ENCODE results near the gene CNGB1.
"Not testable (repeated sequence)": the region's sequence is repeated elsewhere in the genome, so short reads cannot be mapped to it uniquely, and the experiment has no call there.

CNGB1 gene

DNA sequence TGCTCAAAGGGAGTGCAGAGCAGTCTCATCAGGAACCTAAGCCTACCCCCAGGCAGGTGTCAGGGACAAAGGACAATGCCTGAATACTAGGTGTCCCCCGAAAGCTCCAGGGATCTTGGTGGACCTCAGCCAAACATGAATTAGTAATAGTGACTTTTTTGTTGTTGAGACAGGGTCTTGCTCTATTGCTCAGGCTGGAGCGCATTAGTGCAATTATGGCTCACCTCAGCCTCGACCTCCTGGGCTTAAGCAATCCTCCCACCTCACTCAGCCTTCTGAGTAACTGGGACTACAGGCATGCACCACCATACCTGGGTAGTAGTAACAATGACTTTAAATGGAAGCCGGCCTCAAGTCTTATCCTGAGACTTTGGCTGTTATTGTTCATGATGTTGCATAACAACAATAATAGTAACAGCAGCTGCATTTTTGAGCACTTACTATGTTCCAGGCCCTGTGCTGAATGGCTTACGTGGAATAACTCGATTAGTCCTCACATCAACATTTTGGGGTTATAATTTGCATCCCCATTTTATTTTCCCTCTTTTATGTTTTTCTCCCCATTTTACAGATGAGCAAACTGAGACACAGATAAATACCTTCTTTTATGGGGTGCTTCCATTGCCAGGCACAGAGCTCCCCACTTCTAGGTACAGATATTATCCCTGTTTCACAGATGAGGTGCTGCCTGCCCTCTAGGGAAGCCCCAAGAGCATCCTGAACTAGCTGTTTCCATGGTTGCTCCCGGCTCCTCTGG lies 19.5 kb downstream of the CNGB1 start:
- DNase-seq: no peak

DNA sequence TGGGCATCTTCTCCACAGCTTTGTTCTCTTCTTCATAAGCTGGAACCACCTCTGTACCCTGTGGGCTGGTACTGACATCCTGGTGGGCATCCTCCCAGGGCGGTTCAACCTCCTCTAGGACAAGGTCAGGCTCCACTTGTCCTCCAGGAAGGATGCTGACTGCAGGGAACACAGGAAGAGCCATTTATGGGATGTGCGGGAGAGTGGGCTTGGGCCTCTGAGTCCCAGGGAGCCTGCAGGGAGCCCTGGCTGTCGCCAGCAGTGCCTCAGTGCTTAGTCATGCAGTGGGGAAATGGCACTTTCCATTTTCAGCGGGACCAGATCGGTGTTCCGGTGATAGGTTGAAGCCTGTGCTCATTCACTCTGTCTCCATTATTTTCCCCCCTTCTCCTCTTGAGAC lies 20.5 kb downstream of the CNGB1 start:
- DNase-seq: no peak

DNA sequence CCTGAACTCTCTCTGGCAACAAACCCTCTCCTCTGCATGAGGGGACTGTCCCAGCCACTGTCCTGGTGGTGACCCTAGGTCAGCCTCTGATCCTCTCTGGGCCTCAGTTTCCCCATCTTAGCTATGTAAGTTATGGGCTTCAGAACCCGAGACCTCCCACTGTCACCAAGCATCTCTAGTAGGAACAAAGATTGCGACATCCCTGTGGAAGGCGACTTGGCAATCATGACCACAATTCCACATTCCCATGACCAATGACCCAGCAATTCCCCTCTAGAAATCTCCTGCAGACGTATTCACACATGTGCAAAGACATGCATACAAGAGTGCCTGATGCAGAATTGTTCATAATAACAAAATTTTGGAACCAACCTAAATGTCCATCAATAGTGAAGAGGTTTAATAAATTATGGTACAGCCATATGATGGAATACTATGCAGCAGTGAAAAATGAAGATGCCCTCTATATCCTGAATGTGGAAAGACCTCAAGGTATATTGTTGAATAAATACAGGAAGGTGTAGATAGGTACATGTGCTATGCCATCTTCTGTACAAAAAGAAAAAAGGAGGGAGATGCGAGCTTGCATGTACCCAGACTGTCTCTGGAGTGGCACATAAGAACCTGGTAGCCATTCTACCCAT lies 21.2 kb downstream of the CNGB1 start:
- DNase-seq: no peak

DNA sequence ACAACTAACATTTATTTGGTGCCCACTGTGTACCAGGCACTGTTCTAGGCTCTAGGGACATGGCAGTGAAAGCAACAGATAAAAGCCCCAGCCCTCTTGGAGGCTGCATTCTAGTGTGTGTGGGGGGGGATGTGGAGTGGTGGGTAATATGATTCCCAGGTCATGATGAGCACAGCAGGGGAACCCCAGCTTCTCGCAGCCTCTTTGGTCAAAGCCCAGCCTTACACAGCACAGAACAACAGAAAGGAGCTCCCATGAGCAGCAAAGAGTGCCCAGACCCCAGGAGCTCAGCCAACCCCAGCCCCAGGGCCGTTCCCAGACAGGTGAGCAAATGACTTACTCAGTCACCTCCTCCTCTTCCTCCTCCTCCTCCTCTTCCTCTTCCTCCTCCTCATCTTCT lies 21.9 kb downstream of the CNGB1 start:
- no peak for DNase-seq

DNA sequence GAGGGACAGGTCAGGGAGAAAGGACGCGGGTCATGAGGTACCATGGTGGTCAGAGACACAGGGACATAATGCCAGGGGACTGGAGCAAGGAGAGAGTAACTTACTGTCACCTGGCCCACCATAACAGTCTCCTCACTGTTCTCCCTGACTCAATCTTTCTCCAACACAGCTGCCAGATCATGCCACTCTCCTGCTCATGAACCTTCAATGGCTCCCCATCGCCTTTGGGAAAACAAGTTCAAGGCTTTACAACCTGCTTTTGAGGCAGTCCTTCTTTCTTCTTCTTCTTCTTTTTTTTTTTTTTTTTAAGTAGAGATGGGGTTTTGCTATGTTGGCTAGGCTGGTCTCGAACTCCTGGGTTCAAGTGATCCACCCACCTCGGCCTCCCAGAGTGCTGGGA lies 22.9 kb downstream of the CNGB1 start:
- no peak for DNase-seq

DNA sequence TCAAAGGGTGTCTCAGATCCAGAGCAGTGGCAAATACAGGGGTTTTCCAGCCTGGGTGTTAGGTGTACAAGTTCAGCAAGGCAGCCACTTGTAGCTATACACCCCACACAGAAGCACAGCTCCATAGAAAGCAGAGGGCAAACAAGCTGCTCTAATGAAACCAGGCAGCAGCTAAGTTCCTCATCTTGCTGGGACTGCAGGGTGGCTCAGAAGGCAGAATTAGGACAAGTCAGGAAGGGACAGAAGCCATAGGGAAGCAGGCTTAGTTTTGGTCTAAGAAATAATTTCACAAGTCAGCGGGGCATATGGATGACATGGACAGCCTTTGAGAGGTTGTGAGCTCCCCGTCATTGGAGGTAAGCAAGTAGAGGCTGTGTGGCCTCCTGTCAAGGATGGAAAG lies 23.7 kb downstream of the CNGB1 start:
- DNase-seq: no peak

DNA sequence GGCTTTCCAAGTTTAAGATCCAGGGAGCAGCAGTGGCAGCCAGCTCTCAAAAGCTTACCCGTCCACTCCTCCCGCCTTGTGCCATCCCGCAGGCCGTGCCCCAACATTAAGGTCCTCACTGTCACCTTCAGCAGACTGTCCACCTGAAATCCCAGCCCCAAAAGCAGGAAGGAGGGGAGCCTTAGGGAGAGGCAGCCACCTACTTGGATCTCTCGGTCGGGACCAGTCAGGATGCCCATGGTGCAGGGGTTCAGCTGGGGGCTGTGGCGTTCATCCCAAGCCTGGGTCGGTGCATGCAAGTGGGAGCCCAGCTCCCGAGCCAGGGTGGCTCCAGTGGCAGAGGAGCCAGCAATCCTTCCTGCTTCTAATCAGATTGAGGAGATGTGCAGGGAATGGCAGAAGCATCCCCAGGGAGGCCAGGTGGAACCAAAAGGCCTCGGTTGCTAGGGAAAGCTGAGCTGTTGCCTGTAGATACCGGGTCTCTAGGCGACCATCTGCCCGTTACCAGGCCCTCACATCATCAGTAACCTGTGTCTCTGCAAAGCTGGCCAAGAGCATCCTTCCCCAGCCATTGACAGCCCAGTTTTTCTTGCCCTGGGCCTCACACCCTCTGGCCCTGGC lies 24.6 kb downstream of the CNGB1 start:
- DNase-seq: no peak

DNA sequence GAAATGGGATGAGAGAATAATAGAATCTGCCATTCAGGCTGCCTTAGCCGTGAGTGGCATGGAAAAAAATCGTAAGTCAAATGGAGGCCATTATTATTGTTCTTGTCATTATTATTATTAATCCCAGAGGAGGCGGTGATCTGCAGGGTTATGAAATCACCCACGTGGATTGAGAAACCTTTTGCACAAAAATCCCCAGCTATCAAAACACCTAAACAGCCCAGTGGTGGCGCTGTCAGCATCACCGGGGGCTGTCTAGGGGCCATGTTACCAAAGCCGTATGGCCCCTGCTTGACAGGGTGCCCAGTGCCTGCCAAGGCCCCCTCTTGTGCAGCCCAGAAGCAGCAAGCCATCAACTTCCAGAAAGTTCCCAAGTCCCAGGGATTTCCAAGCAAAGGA lies 25.2 kb downstream of the CNGB1 start:
- no peak for DNase-seq

DNA sequence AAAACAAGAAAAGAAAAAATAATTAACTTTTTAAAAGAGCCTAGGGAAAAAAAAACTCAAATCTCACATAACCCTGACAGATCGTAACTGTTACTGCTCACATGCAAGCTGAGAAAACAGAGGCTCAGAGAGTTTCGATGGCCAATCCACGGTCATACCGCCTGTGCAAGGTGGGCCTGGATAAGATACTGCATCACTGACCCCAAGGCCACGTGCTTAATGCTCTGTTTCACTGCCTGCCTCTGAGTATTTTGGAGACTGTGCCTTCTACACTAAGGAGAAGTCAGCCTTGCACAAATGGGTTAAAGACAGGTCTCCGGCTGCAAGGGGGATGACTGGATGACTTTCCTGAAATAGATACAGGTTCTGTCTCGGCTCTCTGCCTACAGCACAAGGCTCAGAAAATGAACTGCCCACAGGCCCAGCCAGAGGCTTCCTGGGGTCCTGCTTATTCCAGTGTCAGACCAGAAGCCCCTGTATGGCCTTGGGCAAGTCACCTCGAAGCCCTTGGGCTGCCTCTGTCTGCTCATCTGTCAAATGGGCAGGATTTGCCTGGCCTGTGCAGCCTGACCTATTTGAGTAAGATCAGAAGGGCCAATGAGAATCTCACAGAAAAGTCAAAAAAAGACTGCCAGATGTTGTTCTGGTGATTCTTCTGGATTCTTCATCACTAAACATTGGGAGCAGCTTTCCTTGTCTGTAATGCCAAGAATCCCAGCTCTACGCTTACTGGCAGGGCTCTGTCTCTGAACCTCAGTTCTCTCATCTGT lies 25.8 kb downstream of the CNGB1 start:
- no peak for DNase-seq

DNA sequence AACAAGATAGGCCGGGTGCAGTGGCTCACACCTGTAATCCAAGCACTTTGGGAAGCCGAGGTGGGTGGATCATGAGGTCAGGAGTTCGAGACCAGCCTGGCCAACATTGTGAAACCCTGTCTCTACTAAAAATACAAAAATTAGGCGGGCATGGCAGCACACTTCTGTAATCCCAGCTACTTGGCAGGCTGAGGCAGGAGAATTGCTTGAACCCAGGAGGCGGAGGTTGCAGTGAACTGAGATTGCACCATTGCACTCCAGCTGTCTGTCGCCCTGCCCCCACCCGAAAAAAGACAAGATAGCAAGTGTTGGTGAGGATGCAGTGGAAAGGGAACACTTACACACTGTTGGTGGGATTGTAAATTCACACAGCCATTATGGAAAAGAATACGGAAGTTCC lies 27.5 kb downstream of the CNGB1 start:
- DNase-seq: not testable (repeated sequence)

DNA sequence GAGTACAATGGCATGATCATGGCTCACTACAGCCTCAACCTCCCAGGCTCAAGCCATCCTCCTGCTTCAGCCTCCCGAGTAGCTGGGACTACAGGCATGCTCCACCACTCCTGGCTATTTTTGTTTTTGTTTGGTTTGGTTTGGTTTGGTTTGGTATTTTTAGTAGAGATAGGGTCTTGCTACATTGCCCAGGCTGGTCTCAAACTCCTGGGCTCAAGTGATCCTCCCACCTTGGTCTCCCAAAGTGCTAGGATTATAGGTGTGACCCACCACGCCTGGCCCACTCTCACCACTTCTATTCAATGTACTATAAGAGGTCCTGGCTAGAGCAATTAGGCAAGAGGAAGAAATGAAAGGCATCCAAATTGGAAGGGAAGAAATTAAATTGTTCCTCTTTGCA lies 29.0 kb downstream of the CNGB1 start:
- not testable (repeated sequence) for DNase-seq

DNA sequence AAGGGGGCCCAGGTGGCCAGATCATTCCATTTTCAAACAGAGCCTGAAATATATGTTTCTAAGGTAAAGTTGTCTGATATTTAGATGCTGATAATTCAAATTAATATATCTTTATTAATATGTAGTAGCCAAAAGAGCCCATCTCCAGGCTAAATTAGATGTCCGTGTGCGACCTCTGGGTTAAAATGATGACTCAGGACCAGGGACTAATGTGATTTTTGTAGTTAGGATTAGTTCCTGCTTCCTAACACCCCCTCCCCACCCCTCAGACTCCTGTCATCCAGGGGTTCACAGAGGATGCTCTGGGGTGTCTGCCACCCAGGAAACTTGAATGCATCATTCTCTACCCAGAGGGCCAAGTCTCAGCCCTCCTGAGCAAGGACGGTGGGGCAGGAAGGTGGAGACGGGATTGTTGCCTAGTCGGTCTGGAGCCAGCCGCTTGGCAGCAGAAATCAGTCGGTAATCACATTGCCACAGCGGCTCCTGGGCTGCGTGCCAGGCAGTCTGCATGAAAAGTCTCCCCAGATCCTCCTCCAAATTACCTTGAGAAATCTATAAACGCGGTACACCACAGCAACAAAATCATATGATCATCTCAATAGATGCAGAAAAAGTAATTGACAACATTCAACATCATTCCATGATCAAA lies 29.8 kb downstream of the CNGB1 start:
- no peak for DNase-seq

DNA sequence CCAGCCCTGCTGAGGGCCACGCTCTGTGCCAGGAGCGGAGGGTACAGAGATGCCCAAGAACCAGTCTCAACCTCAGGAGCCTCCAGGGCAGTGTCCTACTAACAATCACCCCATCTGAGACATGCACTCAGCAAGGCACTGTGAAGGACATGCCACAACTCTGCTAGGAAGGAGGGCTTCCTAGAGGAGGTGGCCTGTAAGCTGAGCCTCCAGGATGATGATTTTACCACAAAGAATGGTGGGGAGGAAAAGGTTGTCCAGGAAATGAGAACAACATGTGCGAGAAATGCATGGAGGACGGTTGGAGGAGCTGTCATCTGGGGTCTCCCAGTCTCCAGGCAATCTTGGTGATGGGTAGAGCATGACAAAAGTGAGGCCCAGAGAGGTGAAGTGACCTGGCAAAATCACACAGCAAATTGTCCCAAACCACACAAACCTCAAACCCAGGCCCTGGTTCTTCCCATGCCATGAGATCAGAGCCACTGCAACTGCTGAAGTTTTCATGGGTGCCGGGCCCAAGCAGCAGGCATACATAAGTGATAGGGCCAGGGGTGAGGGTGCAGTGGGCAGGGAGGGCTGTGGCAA lies 30.5 kb downstream of the CNGB1 start:
- DNase-seq: no peak

DNA sequence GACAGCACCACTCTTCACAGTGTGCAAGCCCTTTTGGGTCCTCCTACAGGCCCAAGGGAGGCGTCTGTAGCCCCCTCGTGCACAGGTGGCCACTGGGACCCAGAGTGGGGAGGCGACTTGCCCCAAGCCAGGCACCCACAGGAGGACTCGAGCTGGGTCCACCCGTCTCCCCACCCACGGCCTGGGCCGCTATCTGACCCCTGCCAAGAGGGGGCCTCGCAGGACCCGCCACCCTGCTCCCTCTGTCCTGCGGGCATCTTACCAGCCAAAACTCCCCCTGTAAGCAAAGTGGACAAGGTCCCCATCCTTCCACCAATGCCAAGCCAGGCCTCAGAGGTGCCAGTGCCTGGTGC lies 31.1 kb downstream of the CNGB1 start:
- DNase-seq: no peak

DNA sequence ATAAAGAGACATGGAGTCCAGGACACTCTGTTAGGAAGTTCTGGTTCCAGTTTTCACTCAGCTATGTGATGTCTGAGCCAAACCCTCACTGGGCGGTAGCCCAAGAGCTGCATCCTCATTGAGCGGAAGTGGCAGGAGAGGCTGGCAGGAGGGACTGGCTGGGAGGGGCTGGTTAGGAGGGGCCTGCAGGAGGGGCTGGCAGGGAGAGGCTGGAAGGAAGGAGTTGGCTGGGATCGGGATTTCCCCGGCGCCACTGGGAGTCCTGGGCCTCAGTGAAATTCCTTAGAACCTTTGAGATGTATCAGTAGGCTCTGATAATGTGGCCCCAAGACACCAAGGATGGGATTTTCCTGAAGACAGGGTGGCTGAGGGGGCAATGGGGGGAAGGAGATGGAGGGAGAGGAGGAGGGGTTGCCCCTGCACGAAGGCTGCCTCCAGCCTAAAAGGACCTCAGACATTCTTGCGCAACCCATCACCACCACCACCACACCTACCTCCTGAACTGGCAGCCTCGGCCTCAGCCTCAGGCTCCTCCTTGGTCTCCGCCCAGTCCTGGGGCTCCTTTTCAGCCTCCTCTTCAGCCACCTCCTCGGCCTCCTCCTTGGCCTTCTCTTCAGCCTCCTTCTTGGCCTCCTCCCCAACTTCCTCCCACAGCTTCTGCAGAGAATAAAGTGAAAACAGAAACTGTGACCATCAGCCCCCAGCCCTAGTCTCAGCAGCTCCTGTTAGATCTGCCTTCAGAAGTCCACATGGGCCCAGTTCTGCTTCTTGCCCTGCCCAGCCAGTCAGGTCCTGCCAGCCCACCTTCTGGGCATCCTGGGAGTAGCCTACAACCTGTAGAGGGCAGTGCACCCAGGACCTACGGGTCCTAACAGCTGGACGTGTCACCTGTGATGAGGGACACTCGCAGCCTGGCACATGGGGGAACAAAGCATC lies 31.7 kb downstream of the CNGB1 start:
- no peak for DNase-seq

DNA sequence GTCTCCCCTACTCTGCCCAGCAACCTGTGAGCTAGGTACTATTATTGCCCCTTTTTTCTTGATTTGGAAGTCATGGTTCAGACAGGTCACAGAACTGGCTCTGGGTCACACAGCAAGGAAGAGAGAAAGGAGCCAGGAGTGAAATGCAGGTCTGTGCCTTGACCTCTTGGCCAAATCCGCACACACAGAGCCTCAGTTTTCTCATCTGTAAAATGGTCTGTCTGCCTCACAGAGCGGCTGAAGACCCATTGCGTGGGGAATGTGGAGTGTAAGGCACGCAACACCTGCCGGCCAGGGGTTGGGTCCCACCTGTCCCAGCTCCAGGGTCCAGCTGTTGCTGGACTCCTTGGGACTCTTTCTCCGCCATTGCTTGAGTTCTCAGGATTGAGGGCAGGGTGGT lies 32.4 kb downstream of the CNGB1 start:
- no peak for DNase-seq

DNA sequence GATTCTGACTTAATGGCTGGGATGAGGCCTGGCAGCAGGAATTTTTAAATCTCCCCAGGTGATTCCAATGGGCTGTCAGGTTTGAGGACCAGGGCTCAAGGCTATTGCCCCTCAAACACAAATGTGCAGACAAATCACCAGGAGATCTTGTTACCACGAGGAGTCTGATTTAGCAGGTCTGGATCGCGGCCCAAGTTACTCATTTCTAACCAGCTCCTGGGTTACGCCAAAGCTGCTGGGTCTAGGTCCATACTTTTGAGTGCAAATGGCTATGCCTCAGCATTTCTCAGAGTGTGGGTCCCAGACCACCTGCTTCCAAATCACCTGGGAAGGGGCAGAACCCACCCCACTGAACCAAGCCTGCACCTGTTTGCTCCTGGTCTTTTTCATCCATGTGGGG lies 33.1 kb downstream of the CNGB1 start:
- no peak for DNase-seq

DNA sequence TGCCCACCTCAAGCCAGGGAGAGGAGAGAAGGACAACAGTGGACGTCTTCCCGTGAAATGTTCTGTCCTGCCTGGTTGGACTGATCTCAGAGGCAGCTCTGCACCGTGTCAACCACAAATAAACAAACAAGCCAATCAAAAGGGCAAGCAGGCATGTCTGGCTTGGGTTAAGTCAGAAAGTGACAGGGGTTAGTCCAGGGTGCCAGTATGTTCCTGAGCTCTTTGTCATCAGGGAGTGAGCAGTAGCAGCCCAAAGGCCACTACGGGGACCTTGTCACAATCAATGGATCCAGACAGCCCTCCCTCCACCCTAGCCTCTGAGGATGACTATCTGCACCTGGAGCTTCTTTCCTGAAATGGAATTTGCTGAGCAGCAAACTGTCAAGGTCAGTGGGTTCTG lies 35.0 kb downstream of the CNGB1 start:
- no peak for DNase-seq

DNA sequence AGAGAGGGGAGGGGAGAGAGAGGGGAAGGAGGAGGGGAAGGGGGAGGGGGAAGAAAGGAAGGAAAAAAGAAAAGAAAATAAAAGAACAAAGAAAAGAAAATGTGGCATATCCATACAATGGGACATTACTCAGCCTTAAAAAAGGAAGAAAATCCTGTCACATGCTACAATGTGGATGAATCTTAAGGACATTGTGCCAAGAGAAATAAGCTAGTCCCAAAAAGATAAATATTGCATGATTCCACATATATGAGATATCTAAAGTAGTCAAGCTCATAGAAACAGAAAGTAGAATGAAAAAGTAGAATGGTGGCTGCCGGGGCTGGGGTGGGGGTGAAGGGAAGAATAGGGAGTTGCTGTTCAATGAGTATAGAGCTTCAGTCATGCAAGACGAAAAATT lies 40.4 kb downstream of the CNGB1 start:
- DNase-seq: no peak

DNA sequence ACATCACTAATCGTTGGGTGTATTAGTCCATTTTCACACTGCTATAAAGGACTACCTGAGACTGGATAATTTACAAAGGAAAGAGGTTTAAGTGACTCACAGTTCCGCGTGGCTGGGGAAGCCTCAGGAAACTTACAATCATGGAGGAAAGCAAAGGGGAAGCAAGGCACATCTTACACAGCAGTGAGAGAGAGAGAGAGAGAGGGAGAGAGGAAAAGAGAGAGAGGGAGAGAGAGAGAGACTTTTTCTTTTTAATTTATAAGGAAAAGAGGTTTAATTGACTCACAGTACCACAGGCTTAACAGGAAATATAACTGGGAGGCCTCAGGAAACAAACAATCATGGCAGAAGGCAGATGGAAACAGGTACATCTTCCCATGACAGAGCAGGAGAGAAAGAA lies 41.7 kb downstream of the CNGB1 start:
- no peak for DNase-seq

DNA sequence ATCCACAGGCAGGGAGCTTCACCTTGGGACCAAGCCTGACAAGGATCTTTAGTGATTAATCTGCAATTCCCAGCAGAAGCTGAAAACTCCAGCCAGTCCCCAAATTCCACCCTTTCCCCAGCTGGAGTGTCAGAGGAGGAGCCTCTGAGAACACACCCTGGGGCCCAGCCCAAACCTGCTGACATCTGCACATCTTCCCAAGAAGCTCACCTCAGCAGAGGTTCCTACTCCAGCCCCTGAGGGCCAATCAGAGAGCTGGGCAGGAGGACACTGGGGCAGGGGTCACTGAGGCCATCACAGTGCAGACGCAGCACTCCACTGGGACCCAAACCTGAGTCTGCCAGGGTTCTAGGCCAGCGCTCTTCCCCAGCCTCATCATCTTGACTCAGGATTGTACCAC lies 44.9 kb downstream of the CNGB1 start:
- no peak for DNase-seq

DNA sequence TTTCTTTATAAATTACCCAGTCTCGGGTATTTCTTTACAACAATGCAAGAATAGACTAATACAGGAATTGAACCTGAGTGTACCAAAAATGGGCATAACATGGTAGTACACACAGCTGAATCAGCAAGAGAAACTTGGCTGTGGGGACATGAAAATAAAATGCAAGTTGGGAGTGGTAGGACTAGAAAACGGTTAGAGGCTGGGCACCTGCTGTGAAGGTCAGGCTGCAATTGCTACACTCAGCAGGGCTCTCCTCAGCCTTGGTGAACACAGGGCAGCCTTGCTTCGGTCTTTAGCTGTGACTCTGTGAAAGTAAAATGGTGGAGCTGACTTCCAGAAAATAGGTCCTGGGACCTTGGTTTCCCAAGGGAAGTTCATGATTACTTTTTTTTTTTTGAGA lies 45.6 kb downstream of the CNGB1 start:
- no peak for DNase-seq

Data from GDM1 (cell line).